ENCODE data around the gene ULBP3.

DNA sequence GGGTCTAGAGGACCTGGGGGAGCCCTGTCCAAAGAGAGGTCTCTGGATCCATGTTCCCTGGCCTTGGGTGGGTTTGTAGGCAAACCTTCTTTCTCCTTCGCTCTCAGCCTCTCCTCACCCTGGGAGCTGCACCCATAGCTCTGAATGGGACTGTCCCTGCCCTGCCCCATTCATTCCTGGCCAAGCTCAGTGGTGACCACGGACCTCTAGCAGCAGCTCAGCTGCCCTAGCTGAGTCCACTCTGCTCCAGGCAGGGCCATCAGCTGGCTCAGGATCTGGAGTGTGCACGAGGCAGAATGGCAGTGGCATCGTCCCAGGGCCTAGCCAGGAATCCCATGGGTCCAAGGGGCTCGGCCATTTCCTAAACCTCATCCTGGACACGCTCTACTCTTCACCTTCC lies 5.3 kb downstream of the ULBP3 start:
- TF ChIP-seq, protein P1, sequence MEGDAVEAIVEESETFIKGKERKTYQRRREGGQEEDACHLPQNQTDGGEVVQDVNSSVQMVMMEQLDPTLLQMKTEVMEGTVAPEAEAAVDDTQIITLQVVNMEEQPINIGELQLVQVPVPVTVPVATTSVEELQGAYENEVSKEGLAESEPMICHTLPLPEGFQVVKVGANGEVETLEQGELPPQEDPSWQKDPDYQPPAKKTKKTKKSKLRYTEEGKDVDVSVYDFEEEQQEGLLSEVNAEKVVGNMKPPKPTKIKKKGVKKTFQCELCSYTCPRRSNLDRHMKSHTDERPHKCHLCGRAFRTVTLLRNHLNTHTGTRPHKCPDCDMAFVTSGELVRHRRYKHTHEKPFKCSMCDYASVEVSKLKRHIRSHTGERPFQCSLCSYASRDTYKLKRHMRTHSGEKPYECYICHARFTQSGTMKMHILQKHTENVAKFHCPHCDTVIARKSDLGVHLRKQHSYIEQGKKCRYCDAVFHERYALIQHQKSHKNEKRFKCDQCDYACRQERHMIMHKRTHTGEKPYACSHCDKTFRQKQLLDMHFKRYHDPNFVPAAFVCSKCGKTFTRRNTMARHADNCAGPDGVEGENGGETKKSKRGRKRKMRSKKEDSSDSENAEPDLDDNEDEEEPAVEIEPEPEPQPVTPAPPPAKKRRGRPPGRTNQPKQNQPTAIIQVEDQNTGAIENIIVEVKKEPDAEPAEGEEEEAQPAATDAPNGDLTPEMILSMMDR (IDR thresholded peaks at IDR 0.05; ENCODE audit: insufficient read depth, low read length), result no peak
- TF ChIP-seq POLR2AphosphoS5 (IDR thresholded peaks at IDR 0.05; ENCODE audit: low read depth) (no peak), GABPA (IDR thresholded peaks at IDR 0.05; ENCODE audit: low read depth) (no peak), SPI1 (IDR thresholded peaks at IDR 0.05; ENCODE audit: borderline replicate concordance, low read depth) (no peak)
- TF ChIP-seq, protein P2, sequence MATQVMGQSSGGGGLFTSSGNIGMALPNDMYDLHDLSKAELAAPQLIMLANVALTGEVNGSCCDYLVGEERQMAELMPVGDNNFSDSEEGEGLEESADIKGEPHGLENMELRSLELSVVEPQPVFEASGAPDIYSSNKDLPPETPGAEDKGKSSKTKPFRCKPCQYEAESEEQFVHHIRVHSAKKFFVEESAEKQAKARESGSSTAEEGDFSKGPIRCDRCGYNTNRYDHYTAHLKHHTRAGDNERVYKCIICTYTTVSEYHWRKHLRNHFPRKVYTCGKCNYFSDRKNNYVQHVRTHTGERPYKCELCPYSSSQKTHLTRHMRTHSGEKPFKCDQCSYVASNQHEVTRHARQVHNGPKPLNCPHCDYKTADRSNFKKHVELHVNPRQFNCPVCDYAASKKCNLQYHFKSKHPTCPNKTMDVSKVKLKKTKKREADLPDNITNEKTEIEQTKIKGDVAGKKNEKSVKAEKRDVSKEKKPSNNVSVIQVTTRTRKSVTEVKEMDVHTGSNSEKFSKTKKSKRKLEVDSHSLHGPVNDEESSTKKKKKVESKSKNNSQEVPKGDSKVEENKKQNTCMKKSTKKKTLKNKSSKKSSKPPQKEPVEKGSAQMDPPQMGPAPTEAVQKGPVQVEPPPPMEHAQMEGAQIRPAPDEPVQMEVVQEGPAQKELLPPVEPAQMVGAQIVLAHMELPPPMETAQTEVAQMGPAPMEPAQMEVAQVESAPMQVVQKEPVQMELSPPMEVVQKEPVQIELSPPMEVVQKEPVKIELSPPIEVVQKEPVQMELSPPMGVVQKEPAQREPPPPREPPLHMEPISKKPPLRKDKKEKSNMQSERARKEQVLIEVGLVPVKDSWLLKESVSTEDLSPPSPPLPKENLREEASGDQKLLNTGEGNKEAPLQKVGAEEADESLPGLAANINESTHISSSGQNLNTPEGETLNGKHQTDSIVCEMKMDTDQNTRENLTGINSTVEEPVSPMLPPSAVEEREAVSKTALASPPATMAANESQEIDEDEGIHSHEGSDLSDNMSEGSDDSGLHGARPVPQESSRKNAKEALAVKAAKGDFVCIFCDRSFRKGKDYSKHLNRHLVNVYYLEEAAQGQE (IDR thresholded peaks at IDR 0.05; ENCODE audit: insufficient replicate concordance, low read depth), result no peak
